Pancreas (tissue), 10 donors: ENCODE results near the gene PMS1. TPM values are rescaled to one million over a fixed set of nuclear protein-coding genes. Genes with fewer than 3 reads are reported as not detected.

Experiments
- ATAC-seq, 4 donors: fragments of 200-7000 bp; cut with Tn5 transposase; one replicate each; pipeline versions ENCODE4 v1.8.0 to v1.9.1; 2020; ENCODE audit warnings: mild to moderate bottlenecking in 4 of 4, moderate library complexity in 4 of 4
- DNase-seq, 6 donors: peaks; one replicate each; pipeline ENCODE4 v3.0.0-alpha.2; 2020
- FAIRE-seq: peaks from 2 replicates; lab custom pipeline; 2012; peaks lifted over from hg19 to GRCh38; lab: Jason Lieb, UNC
- H3K27ac ChIP-seq, 4 donors: fragments of 200-600 bp; sonication (generic); 1 replicate in 3 of 4; 2 replicates in 1 of 4; pipeline versions ENCODE4 v1.5.0 to v1.8.0; 2020
- H3K27me3 ChIP-seq, 4 donors: fragments of 200-600 bp; one replicate each; pipeline ENCODE4 v1.8.0; 2021
- H3K36me3 ChIP-seq, 3 donors: fragments of 200-600 bp; sonication (generic) in 1 of 3; one replicate each; pipeline versions ENCODE4 v1.5.0 to v1.8.0; 2020 to 2021
- H3K4me1 ChIP-seq, 3 donors: fragments of 200-600 bp; one replicate each; pipeline ENCODE4 v1.8.0; 2021
- H3K4me3 ChIP-seq, 4 donors: fragments of 200-600 bp; sonication (generic) in 2 of 4; one replicate each; pipeline versions ENCODE4 v1.5.0 to v1.8.0; 2020 to 2021
- H3K9me3 ChIP-seq, 4 donors: fragments of 200-600 bp; one replicate each; pipeline ENCODE4 v1.8.0; 2021
- WGBS, 2 donors: extraction: QIAGEN DNeasy Blood & Tissue Kit; methylation state at CpG; one replicate each; pipeline ENCODE4 v1.1.7; 2013; 5-methylcytosine and 5-hydroxymethylcytosine counted together
- intact Hi-C, 3 donors: fragments of 100-400 bp; cut with DNase I; formaldehyde crosslinking; loops; one replicate each; pipeline versions ENCODE4 v1.11.1 to v1.14.2; 2022
- polyA plus RNA-seq, 2 donors: library from polyadenylated mRNA; stranded (reverse); fragments of 200-250 nt; gene quantifications; one replicate each; pipeline ENCODE4 v1.2.3, GENCODE V29; 2013
- total RNA-seq, 6 donors: library from RNA; stranded (reverse); fragmentation: NEBNext Ultra II Directional in 4 of 6; extraction: Animal tissue kit (Norgen Biotek cat#: 25700) in 4 of 6; gene quantifications; one replicate each; pipeline versions ENCODE4 v1.2.1 to v1.2.4, GENCODE V29; 2021 to 2023
- TF ChIP-seq, protein P1 (sequence below), 4 donors: fragments of 200-600 bp; sonication (generic) in 3 of 4; IDR thresholded peaks; one replicate each; pipeline versions ENCODE4 v1.5.0 to v1.8.0; 2021; ENCODE audit warnings: antibody characterized with exemption in 4 of 4
- donor health status: healthy with polysubstance abuse.
- donor health status: DM: no; HTN: no; CAD: no; lungs with moderate emphysema.
- donor health status: DM: no; HTN: no; CAD: no.
- donor health status: control.
- donor health status: control.
- donor health status: Bipolar disorder and iron deficiency.
- donor health status: DM: yes; HTN: yes; CAD: no.
- donor health status: DM: no; HTN: no; CAD: no.
- donor health status: DM: no; HTN: no; CAD: no.
- donor health status: DM: yes; HTN: yes; CAD: no.

PMS1 gene
- total and polyA plus RNA-seq, 8 donors, result 8.1 to 17.1 (median 10.6) TPM

DNA sequence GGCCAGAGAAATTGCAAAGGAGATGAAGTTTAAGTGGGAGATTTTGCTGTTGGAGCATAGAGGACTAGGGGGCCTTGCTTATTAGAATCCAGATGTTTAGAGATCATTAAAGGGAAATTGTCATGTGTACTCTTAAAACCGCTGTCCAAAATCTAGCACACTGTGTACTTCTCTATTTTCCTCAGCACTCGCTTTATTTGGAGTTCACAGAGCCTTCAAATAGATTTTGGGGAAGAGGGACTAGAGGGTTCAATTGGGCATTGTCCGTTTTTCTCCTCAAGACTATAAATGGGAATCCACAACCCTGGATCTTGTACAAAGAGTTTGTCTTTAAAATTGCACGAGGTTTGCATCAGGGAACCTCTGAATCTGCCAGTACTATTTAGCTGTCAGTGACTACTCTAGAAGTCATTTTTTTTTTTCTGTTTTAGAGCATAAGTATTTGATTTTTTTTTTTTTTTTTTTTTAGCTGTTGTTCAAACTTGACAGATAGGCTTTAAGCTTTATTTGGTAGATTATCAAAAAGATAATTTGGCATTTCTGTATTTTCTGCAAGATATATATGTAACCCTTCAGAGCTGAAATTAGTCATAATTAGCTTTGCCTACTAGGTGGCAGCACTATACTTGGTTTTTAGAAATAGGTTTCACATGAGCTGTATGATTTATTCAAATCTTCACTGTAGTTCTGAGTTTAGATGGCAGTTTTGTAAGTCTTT lies 14.2 kb downstream of the PMS1 start:
- DNase-seq, result no peak
- peak; percentile 5 for FAIRE-seq
- TF ChIP-seq, protein P1, sequence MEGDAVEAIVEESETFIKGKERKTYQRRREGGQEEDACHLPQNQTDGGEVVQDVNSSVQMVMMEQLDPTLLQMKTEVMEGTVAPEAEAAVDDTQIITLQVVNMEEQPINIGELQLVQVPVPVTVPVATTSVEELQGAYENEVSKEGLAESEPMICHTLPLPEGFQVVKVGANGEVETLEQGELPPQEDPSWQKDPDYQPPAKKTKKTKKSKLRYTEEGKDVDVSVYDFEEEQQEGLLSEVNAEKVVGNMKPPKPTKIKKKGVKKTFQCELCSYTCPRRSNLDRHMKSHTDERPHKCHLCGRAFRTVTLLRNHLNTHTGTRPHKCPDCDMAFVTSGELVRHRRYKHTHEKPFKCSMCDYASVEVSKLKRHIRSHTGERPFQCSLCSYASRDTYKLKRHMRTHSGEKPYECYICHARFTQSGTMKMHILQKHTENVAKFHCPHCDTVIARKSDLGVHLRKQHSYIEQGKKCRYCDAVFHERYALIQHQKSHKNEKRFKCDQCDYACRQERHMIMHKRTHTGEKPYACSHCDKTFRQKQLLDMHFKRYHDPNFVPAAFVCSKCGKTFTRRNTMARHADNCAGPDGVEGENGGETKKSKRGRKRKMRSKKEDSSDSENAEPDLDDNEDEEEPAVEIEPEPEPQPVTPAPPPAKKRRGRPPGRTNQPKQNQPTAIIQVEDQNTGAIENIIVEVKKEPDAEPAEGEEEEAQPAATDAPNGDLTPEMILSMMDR (IDR thresholded peaks at IDR 0.05), result peak in 1 of 4 donors; percentile 9
- Histone ChIP-seq H3K27me3 (no peaks in the 10 kb centered on the region), H3K36me3 (no peaks in the 10 kb centered on the region), H3K9me3 (no peaks in the 10 kb centered on the region), H3K4me1 (peaks cover 0 to 3% (median 0%) of the 10 kb centered on the region in 3 donors), H3K27ac (no peak overlapping the region), H3K4me3 (no peak overlapping the region)
- intact Hi-C loops, result no loop called here
- peak; percentile 53 to 85 (median 78) for ATAC-seq
- 69 to 73% methylated on average over 4 of the region's 4 CpGs for WGBS, 2 donors

DNA sequence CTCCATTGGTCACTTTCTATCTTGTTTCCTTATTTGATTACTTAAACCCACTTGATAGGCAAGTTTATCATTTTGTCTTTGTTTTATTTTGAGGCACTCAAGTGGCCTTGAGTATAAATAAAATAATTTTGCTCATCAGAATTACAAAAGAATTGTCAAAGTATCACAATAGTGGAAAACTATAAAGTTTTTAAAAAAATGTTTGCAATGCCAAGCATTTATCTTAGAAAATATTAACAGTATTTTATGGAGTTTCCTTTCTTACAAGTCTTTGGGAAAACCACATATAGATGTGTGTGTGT lies 14.7 kb downstream of the PMS1 start:
- no peak overlapping the region for H3K27ac ChIP-seq
- FAIRE-seq, result no peak
- H3K4me3 ChIP-seq, result no peak overlapping the region
- H3K36me3 ChIP-seq, result no peaks in the 10 kb centered on the region
- no peak for ATAC-seq
- no peaks in the 10 kb centered on the region for H3K27me3 ChIP-seq
- no peak for DNase-seq
- H3K9me3 ChIP-seq, result no peaks in the 10 kb centered on the region
- peaks cover 0 to 3% (median 0%) of the 10 kb centered on the region in 3 donors for H3K4me1 ChIP-seq
- intact Hi-C loops, result no loop called here
- TF ChIP-seq, protein P1 (IDR thresholded peaks at IDR 0.05), result no peak

DNA sequence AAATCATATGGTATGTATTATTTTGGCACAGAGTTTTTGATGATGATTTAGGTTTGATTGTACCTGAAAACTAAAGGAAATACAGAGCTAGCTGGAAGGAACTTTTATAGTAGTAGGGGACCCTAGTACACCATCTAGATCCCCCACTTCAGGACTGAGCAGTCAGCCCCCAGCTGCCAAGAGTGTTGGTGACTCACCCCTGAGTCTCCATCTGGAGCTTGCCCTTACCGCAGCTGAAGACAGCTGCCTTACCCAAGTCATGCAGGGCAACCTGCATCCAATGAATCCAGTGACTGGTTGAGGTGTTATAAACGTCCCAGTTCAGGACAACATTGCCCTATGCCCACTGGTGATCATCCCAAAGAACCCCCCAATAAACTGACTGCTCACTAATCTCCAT lies 15.3 kb downstream of the PMS1 start:
- H3K36me3 ChIP-seq, result no peaks in the 10 kb centered on the region
- DNase-seq (no peak), FAIRE-seq (no peak), ATAC-seq (peak in 3 of 4 donors; percentile 31 to 68 (median 35))
- peaks cover 0 to 3% (median 0%) of the 10 kb centered on the region in 3 donors for H3K4me1 ChIP-seq
- no peaks in the 10 kb centered on the region for H3K27me3 ChIP-seq
- no peak overlapping the region for H3K27ac ChIP-seq
- no peak overlapping the region for H3K4me3 ChIP-seq
- intact Hi-C loops, result no loop called here
- no peaks in the 10 kb centered on the region for H3K9me3 ChIP-seq
- 74 to 81% methylated on average over 2 of the region's 2 CpGs for WGBS, 2 donors
- TF ChIP-seq, protein P1 (IDR thresholded peaks at IDR 0.05), result no peak

DNA sequence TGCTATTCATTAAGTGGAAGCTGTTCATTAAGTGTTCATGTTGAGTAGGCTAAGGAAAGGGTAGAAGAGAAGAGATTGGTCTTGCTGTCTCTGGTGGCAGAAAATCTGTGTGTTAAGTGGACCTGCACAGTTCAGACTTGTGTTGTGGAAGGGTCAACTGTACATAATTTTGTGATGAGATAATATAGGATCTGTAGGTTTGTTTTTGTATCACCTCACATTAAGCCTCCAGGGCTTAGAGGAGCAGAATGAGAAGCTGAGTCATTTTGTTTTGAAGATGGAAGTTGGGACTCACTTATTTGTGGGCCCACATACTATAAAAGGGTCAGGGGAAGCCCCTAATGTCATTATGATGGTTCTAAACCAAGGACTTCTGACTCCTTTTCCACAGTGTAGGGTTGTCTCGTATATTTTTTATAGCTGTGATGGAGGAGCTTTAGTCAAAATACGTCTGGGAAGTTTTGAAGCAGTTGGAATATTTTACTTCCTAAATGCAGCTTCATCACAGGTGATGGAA lies 18.2 kb downstream of the PMS1 start:
- no peak for FAIRE-seq
- peaks cover 0 to 3% (median 2%) of the 10 kb centered on the region in 3 donors for H3K4me1 ChIP-seq
- ATAC-seq, result no peak
- H3K27ac ChIP-seq, result no peak overlapping the region
- no peaks in the 10 kb centered on the region for H3K27me3 ChIP-seq
- no peak overlapping the region for H3K4me3 ChIP-seq
- no peaks in the 10 kb centered on the region for H3K36me3 ChIP-seq
- 86 to 94% methylated on average over 2 of the region's 2 CpGs for WGBS, 2 donors
- TF ChIP-seq, protein P1 (IDR thresholded peaks at IDR 0.05), result no peak
- H3K9me3 ChIP-seq, result no peaks in the 10 kb centered on the region
- intact Hi-C loops, result no loop called here
- no peak for DNase-seq

DNA sequence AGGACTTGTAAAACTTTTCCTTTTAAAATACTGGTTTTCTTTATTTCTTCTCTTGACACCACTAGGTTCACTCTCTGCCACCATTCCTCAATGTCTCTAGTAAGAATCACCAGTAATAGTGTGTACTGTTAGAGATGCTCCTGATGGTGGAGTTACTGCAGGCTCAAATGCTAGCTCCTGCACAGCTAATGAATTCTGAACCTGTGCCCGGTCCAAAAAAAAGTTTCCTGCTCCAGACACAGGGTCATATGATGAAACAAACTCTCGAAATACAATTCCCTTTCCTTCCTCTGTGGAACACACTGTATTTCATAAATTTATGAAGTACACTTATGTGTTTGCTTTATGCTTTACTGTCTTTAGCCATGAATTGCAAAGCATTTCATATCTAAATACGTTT lies 19.2 kb downstream of the PMS1 start:
- no peaks in the 10 kb centered on the region for H3K36me3 ChIP-seq
- FAIRE-seq (no peak), DNase-seq (no peak), ATAC-seq (no peak)
- H3K9me3 ChIP-seq, result no peaks in the 10 kb centered on the region
- no peak overlapping the region for H3K27ac ChIP-seq
- H3K4me3 ChIP-seq, result no peak overlapping the region
- WGBS, 2 donors, result 82 to 89% methylated on average over 3 of the region's 3 CpGs
- TF ChIP-seq, protein P1 (IDR thresholded peaks at IDR 0.05), result no peak
- H3K4me1 ChIP-seq, result peaks cover 0 to 6% (median 3%) of the 10 kb centered on the region in 3 donors
- H3K27me3 ChIP-seq, result no peaks in the 10 kb centered on the region
- intact Hi-C loops, result no loop called here
